ENCODE data around the gene HIRA. TPM values are rescaled to one million over a fixed set of nuclear protein-coding genes. Genes with fewer than 3 reads are reported as not detected.

Gene HIRA
- total and polyA plus RNA-seq, 9 of the 15 experiments (the other 6 are each of a cell fraction or from before 2014, with no cell fraction given), result 0.96 to 132 (median 58.4) TPM

DNA sequence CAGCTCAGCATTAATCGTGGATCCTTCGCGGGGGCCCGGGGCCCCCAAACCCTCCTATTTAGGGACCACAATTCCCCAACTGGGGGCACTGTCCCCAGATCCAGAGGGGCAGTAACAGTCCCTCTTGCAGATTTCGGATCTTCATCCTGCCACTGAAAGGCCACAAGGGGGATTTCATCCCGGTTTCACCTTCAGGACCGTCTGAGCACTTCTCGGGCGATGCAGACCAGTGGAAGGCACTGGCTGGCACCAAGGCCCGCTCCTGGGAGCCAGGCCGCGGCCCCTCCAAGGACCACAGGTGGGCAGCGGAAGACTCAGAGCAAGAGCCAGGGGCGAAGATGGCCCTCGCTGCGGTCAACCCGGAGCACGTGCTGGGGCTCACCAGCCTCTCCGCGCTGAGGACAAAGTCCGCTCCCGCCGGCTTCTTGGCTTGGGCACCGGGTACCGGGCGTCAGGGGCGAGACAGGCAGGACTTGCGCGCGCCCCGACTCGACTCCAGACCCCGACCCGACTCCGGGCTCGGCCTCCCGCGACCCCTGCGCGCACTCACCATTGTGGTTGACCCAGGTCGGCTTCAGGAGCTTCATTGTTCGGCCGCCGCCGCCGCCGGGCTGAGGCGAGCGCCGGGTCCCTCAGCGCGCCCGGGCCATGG lies 517 bp downstream of the HIRA start (continued):
- TF ChIP-seq, protein P1, sequence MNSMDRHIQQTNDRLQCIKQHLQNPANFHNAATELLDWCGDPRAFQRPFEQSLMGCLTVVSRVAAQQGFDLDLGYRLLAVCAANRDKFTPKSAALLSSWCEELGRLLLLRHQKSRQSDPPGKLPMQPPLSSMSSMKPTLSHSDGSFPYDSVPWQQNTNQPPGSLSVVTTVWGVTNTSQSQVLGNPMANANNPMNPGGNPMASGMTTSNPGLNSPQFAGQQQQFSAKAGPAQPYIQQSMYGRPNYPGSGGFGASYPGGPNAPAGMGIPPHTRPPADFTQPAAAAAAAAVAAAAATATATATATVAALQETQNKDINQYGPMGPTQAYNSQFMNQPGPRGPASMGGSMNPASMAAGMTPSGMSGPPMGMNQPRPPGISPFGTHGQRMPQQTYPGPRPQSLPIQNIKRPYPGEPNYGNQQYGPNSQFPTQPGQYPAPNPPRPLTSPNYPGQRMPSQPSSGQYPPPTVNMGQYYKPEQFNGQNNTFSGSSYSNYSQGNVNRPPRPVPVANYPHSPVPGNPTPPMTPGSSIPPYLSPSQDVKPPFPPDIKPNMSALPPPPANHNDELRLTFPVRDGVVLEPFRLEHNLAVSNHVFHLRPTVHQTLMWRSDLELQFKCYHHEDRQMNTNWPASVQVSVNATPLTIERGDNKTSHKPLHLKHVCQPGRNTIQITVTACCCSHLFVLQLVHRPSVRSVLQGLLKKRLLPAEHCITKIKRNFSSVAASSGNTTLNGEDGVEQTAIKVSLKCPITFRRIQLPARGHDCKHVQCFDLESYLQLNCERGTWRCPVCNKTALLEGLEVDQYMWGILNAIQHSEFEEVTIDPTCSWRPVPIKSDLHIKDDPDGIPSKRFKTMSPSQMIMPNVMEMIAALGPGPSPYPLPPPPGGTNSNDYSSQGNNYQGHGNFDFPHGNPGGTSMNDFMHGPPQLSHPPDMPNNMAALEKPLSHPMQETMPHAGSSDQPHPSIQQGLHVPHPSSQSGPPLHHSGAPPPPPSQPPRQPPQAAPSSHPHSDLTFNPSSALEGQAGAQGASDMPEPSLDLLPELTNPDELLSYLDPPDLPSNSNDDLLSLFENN (IDR thresholded peaks at IDR 0.05; ENCODE audit: low read depth in 2 of 2, low read length in 2 of 2), result no peak; a peak in 1 of 4 replicates
- no peak for TF ChIP-seq KHSRP (IDR thresholded peaks at IDR 0.05)
- TF ChIP-seq NCOA1 (IDR thresholded peaks at IDR 0.05; ENCODE audit: low read depth), result no peak
- 0 out of 2 replicates have a peak, but pooled peaks have one; percentile 12 for TF ChIP-seq ZNF274 (IDR thresholded peaks at IDR 0.05; ENCODE audit: borderline replicate concordance, low read depth, low read length)
- TF ChIP-seq SAFB2 (IDR thresholded peaks at IDR 0.05; ENCODE audit: borderline replicate concordance, low read depth, low read length, severe bottlenecking), result no peak
- no peak for TF ChIP-seq ZNF75A (CRISPR knock-in tag; IDR thresholded peaks at IDR 0.05)
- TF ChIP-seq MAFG (tag; conservative IDR thresholded peaks at IDR 0.05), result no peak
- no peak for TF ChIP-seq ZNF644 (tag; IDR thresholded peaks at IDR 0.05; ENCODE audit: low read depth)
- TF ChIP-seq DMBX1 (CRISPR knock-in tag; IDR thresholded peaks at IDR 0.05; ENCODE audit: borderline replicate concordance), result no peak
- TF ChIP-seq ZNF586 (CRISPR knock-in tag; conservative IDR thresholded peaks at IDR 0.05), result peak; percentile 81; the same call in 1 of the 2 replicates
- no peak for TF ChIP-seq SMAD1 (IDR thresholded peaks at IDR 0.05; ENCODE audit: low read depth, low read length, partially characterized antibody)
- TF ChIP-seq, protein P2, sequence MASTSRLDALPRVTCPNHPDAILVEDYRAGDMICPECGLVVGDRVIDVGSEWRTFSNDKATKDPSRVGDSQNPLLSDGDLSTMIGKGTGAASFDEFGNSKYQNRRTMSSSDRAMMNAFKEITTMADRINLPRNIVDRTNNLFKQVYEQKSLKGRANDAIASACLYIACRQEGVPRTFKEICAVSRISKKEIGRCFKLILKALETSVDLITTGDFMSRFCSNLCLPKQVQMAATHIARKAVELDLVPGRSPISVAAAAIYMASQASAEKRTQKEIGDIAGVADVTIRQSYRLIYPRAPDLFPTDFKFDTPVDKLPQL (IDR thresholded peaks at IDR 0.05; ENCODE audit: extremely low read depth, insufficient read length), result no peak
- TF ChIP-seq CLOCK (CRISPR knock-in tag; IDR thresholded peaks at IDR 0.05; ENCODE audit: borderline replicate concordance), result no peak
- TF ChIP-seq STAG1 (CRISPR knock-in tag; IDR thresholded peaks at IDR 0.05; ENCODE audit: borderline replicate concordance), result no peak
- TF ChIP-seq, protein P3, sequence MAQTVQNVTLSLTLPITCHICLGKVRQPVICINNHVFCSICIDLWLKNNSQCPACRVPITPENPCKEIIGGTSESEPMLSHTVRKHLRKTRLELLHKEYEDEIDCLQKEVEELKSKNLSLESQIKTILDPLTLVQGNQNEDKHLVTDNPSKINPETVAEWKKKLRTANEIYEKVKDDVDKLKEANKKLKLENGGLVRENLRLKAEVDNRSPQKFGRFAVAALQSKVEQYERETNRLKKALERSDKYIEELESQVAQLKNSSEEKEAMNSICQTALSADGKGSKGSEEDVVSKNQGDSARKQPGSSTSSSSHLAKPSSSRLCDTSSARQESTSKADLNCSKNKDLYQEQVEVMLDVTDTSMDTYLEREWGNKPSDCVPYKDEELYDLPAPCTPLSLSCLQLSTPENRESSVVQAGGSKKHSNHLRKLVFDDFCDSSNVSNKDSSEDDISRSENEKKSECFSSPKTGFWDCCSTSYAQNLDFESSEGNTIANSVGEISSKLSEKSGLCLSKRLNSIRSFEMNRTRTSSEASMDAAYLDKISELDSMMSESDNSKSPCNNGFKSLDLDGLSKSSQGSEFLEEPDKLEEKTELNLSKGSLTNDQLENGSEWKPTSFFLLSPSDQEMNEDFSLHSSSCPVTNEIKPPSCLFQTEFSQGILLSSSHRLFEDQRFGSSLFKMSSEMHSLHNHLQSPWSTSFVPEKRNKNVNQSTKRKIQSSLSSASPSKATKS (CRISPR knock-in tag; IDR thresholded peaks at IDR 0.05), result no peak
- TF ChIP-seq, protein P4, sequence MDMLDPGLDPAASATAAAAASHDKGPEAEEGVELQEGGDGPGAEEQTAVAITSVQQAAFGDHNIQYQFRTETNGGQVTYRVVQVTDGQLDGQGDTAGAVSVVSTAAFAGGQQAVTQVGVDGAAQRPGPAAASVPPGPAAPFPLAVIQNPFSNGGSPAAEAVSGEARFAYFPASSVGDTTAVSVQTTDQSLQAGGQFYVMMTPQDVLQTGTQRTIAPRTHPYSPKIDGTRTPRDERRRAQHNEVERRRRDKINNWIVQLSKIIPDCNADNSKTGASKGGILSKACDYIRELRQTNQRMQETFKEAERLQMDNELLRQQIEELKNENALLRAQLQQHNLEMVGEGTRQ (CRISPR knock-in tag; IDR thresholded peaks at IDR 0.05), result no peak
- TF ChIP-seq ZNF77 (CRISPR knock-in tag; IDR thresholded peaks at IDR 0.05), result no peak
